ENCODE measurements around the gene FANK1.

FANK1 gene

DNA sequence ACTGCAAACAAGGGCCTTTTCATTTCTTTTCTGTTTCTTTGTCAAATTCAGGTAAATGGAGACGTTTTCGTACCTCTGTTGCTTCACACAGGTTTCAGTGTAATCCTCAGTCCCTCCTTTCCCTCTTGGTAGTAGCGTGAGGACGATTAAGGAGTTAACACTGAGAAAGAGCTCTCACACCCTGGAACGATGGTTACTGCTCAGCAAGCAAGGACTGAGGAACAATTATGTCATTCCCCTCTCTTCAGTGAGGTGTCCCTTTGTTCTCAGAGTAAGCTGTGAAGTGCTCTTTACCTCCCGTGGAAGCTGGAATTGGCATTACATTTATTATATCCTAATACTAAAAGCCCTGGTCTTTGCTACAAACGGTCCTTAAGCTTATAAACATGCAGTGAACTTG, 95.9 kb downstream of the FANK1 start:
- DNase-seq = no peak

GRCh38 chr10:125994601-125995000, 98.2 kb downstream of the FANK1 start:
- no peak for DNase-seq

DNA sequence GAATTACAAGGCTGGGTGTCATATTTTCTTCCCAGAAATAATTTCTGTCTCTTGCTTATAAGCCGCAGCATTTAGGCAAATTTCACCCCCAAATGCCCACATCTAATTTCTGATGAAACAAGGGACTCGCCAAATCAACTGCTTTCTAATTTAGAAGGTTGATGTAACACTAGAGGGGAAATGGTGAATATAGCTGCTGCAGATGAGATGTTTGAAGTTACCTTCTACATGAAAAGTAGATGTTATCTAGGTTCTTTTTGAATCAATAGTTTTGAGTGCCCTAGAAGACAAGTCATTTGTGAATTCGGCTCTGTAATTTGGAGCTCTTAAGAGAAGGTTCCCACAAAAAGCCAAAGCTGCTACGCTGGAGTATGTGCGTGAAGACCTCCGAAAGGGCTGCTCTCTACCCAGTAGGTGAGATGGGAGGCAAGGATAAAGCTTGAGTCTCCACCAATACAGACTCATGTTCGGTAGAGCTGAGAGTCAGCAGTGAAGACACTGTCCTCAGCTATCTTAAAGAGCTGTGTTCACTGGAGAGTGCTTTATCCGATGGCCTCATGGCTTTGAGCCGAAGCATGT, 99.5 kb downstream of the FANK1 start:
- DNase-seq = no peak

DNA sequence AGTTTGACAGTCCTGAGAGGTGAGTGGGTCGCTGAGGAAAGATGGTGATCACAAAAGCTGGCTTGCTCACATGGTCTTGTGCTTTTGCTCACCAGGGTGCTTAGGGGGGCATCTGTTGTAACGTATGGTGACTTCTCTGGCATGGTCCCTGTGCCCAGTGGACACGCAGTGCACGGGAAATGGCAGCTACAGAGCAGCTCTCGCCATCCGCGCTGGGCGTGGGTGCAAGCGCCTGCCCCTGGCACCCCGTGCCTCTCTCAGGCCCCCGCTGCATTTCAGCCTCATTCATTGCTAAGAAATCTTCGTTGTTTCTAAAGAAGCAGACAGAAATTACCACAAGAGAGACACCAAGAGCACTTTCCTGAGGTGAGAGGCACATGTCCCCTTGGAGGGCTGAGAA, 101.2 kb downstream of the FANK1 start:
- DNase-seq = no peak

DNA sequence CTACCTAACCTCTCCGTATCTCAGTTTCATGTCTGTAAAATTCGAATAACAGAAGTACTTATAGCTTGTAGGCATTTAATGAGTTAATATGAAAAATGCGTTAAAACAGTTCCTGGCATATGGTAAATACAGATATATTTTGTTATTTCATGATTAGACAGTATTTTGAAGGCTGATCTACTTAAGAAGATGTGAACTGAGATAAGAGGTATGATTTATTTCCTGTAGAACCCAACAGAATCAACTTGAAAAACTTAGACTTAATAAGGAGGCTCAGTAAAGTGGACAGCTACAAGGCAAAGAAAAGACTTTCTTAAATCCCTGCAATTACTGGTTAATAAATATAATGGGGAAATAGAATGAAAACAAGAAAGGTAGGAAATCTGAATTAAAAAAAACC, 103.3 kb downstream of the FANK1 start:
- no peak for DNase-seq

- DNase-seq = no peak
Measured at GRCh38 chr10:126001576-126001975, 105.2 kb downstream of the FANK1 start.

- DNase-seq = no peak
Measured at GRCh38 chr10:126004752-126005151, 108.4 kb downstream of the FANK1 start.

GRCh38 chr10:126006264-126006663, 109.9 kb downstream of the FANK1 start:
- no peak for DNase-seq

GRCh38 chr10:126006906-126007305, 110.5 kb downstream of the FANK1 start:
- DNase-seq = no peak

DNA sequence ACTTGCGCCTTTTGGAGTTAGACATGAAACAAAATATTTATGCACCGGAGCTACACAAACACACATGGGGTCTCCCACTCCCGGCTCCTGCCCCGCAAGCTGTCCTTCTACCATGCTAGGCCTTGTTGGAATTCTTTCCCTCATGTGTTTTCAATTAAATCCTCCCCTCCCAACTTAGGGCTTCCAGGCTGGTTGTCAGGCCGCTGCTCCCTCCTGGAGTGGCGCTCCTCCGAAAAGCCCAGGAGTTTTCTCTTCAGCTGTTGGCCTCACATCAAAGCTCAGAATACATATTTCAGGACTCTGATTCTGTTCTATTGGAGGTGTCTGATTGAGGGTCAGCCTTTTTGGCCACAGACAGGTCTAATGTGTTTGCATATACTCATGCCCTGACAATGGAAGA, 113.3 kb downstream of the FANK1 start:
- no peak for DNase-seq

DNA sequence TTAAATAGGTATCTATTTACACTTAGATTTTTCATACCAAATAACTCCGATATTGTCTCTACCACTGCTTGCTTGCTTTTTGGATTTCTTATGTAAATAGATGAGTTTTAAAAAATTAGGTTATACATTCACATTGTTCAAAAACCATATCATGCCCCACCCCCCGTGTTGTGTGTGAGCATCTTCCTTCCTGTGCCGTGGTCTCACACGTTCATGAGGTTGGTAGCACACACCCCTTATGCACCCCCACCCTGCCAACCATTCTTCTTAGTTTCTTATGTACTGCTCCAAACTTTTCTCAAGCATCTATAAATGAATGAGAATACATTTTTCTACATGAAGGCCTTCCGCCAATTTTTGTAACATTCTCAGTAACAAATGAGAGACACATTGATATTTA, 115.6 kb downstream of the FANK1 start:
- DNase-seq = no peak

- no peak for DNase-seq
Measured at GRCh38 chr10:126012485-126012884, 116.1 kb downstream of the FANK1 start.

GRCh38 chr10:126013489-126014281, 117.3 kb downstream of the FANK1 start:
- DNase-seq = peak; percentile 13 to 22

DNA sequence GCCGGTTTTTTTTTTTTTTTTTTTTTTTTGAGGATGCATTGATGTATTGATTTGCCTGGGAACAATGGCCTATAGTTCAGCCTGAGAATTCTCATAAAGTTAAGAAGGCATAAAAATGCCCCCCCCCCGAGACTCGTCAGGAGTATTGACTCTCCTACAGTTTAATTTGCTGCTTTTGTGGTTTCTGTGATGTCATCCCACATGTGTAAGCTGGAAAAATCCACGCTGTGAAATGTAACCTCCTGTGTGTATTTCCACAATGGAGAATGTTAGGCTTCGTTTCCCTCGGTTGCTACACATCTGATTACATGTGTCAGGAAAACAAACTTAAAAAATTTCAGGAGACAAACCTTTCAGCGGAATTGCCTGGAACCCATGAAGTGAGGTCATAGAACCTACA, 117.9 kb downstream of the FANK1 start:
- DNase-seq = no peak

- no peak for DNase-seq
Measured at GRCh38 chr10:126015413-126015812, 119.0 kb downstream of the FANK1 start.

- no peak for DNase-seq
Measured at GRCh38 chr10:126016156-126016805, 119.9 kb downstream of the FANK1 start.

- no peak for DNase-seq
Measured at GRCh38 chr10:126016882-126017281, 120.5 kb downstream of the FANK1 start.

- DNase-seq = no peak
Measured at GRCh38 chr10:126017961-126018560, 121.7 kb downstream of the FANK1 start.

DNA sequence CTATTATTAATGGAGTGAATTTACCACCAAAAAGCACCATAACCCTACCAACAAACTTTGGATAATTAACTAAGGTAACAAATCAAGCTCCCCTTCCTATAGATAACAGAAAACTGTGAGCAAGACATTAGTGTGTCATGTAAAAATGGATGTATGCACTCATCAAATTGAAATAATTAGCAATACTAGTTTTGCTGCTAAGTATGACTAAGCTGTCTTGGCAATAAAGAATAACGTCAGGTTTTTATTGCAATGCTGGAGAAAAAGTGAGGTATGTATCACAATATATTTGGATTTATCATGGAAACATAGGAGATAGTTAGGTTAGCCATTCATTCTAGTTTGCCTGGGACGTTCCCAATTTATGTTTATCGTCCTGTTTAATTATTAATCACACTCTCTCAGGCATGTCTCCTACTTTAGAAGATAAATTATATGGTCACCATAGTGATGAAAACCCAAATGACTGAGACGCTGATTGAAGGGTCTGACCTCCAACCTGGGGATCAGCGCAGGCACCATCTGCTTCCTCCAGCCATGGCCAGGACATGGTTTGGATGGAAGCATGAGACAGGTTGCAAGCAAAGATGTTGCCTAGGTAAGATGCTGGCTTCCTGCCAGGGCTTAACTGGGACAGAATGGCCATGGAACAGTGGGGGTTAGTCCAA, 125.6 kb downstream of the FANK1 start:
- DNase-seq = no peak

DNA sequence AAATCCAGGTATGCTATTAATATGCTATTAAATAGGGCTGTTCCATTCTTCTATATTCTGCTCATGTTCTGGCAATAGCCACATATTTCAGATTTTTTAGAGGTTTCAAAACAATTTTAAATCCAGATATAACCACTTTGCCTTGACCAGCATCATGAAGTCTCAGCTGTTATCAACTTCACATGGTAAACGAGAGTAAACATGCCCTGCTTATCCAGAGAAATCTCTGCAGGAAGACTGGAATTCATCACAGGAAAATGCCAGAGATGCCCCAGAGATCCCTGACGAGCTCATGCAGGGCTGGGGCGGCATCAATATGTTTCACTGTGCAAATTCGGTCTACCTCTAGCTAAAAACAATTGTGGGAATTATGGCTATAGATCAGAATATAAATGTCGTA, 126.5 kb downstream of the FANK1 start:
- no peak for DNase-seq

DNA sequence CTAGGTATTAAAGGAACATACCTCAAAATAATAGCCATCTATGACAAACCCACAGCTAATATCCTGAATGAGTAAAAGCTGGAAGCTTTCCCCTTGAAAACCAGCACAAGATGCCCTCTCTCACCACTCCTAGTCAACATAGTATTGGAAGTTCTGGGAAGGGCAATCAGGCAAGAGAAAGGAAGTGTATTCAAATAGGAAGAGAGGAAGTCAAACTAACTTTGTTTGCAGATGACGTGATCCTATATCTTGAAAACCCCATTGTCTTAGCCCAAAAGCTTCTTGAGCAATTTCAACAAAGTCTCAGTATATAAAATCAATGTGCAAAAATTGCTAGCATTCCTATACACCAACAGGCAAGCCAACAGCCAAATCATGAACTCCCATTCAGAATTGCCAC, 131.3 kb downstream of the FANK1 start:
- DNase-seq = no peak

- DNase-seq = no peak
Measured at GRCh38 chr10:126029999-126030398, 133.6 kb downstream of the FANK1 start.

DNA sequence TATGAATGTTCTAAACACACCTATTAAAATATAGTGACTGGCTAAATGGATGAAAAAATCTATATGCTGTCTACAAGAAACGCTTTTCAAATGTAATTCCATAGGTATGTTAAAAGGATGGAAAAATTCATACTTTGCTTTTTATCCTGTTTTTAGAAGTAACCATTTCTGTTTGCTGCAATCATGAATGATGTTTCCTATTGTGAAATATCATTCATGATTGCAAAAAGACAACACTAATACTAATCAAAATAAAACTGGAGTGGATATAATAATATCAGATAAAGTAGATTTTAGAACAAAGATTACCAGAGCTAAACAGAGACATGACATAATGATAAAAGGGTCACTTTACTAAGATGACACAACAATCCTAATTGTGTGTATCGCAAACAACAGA, 138.2 kb downstream of the FANK1 start:
- no peak for DNase-seq

All from stimulated activated CD4-positive, alpha-beta T cell treated with anti-CD3 and anti-CD28 coated beads, Interleukin-2, amount 100 ng/mL, for 24 hours (primary cell).